C4-2B (cell line): ENCODE results near the gene RAB3IL1.

Experiments
- H3K27ac ChIP-seq: fragments of 450-650 bp; 2 replicates; pipeline ENCODE4 v1.5.1; 2017
- ZFX ChIP-seq: fragments of 450-650 bp; IDR thresholded peaks from 2 replicates; pipeline ENCODE4 v1.6.1; 2017
- TF ChIP-seq, protein P1 (sequence below): fragments of 450-650 bp; conservative IDR thresholded peaks from 2 replicates; pipeline ENCODE4 v1.5.1; 2017; ENCODE audit warnings: mild to moderate bottlenecking

RAB3IL1 gene

DNA sequence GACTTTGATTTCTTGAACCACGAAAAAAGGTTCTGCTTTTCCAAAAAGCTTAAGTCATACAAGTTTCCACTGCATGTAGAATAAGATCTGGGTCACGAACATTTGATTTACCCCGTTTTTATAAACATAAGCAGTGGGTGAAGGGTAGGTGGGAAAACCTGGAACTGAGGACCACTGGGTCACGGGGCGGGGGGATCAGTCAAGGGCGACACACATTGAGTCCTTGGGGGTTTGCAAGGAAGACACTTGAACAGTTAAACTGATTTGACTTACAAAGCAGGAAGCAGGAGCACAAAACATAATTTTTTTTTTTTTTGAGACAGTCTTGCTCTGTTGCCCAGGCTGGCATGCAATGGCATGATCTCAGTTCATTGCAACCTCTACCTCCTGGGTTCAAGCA lies 36.9 kb downstream of the RAB3IL1 start:
- H3K27ac ChIP-seq: no peak overlapping the region
- TF ChIP-seq, protein P1, sequence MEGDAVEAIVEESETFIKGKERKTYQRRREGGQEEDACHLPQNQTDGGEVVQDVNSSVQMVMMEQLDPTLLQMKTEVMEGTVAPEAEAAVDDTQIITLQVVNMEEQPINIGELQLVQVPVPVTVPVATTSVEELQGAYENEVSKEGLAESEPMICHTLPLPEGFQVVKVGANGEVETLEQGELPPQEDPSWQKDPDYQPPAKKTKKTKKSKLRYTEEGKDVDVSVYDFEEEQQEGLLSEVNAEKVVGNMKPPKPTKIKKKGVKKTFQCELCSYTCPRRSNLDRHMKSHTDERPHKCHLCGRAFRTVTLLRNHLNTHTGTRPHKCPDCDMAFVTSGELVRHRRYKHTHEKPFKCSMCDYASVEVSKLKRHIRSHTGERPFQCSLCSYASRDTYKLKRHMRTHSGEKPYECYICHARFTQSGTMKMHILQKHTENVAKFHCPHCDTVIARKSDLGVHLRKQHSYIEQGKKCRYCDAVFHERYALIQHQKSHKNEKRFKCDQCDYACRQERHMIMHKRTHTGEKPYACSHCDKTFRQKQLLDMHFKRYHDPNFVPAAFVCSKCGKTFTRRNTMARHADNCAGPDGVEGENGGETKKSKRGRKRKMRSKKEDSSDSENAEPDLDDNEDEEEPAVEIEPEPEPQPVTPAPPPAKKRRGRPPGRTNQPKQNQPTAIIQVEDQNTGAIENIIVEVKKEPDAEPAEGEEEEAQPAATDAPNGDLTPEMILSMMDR: no peak
- TF ChIP-seq ZFX: no peak

DNA sequence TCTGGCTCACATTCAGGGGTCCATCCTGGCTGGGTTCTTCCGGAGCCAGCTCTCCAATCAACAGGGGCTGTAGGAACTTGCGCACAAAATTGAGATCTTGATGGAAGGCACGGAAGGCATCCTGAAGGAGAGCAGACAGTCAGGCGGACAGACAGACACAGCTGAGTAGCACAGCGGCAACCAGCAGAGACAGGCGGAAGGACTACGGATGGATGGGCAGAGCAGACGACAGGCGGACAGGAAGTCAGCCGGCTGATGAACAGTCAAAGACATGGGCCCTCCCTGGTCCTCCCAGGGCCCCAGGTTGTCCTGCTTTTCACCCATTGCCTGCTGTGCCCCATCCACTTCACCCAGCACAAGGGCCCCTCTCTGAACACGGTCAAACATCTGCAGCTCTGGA lies 37.3 kb downstream of the RAB3IL1 start:
- no peak for TF ChIP-seq ZFX
- TF ChIP-seq, protein P1: no peak
- H3K27ac ChIP-seq: no peak overlapping the region

DNA sequence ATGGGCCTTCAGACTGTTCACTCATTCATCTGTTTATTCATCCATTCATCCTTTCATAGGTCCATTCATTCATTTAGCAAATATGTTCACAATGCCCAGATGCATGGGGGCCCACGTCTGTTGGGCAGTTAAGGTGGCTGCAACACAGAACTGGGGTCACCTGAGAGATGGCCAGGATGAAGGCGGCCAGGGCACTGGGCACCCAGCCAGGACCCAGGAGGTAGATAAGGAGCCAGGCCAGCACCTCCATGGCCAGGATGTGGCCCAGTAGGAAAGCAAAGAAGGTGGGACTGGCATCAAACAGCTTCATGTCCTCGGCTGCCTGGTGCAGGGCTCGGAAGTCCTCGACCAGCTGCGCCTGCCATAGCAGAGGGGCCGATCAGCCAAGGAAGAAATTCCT lies 38.2 kb downstream of the RAB3IL1 start:
- TF ChIP-seq ZFX: no peak
- TF ChIP-seq, protein P1: no peak
- H3K27ac ChIP-seq: no peak overlapping the region

DNA sequence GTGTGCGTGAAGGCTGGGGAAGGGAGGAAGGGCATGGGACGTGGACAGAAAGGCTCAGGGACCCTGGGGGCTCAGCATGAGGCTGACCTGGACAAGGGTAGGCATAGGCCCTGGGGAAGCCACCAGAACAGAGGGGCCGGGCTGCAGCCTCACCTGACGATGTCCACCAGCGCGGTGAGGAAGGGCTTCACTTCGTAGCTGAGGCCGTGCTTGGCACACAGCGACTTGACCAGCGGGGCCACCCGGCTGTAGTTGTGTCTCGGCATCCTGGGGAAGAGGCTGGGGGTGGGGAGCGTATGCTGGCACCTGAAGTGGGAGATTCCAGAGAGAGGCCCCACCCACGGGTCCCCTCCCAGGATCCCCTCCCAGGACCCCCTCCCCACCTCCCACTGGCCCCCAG lies 41.7 kb downstream of the RAB3IL1 start:
- TF ChIP-seq ZFX: no peak
- TF ChIP-seq, protein P1: no peak
- H3K27ac ChIP-seq: no peak overlapping the region

DNA sequence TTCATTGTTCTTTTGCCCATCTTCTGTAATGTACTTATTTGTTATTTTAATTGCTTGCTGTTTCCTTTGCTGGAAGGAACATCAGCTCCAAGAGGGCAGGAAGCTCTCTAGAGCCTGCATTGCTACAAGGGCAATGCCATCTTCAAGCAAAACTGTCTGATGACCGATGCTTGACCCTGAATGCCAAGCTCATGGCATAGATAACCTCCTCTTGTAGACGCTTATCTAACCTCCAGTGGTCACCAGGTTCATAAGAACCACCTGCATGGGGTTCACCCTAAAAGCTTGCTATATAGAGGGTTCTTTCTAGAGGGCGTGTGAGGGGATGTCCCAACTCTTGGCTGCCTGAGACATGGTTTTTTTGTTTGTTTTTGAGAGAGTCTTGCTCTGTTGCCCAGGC lies 42.5 kb downstream of the RAB3IL1 start:
- no peak overlapping the region for H3K27ac ChIP-seq
- TF ChIP-seq, protein P1: no peak
- no peak for TF ChIP-seq ZFX

DNA sequence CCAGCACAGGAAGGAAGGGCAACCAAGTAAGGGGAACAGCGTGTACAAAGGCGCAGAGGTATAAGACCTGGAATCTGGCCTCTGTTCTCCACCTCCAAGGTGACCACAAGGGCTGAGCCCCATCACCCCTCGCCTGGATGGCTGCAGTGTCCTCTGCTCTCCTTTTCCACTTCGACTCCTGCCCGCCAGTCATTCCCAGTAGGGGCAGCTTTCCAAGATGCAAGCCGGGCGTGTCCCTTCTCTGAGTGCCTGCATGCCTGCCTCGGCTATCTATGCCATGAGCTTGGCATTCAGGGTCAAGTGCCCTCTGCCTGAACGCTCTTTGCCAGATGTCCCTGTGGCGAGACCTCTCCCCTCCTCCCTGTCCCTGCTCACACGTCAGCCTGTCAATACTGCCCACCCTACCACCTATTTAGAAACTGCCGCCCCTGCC lies 43.0 kb downstream of the RAB3IL1 start:
- TF ChIP-seq ZFX: no peak
- TF ChIP-seq, protein P1: no peak
- H3K27ac ChIP-seq: no peak overlapping the region

DNA sequence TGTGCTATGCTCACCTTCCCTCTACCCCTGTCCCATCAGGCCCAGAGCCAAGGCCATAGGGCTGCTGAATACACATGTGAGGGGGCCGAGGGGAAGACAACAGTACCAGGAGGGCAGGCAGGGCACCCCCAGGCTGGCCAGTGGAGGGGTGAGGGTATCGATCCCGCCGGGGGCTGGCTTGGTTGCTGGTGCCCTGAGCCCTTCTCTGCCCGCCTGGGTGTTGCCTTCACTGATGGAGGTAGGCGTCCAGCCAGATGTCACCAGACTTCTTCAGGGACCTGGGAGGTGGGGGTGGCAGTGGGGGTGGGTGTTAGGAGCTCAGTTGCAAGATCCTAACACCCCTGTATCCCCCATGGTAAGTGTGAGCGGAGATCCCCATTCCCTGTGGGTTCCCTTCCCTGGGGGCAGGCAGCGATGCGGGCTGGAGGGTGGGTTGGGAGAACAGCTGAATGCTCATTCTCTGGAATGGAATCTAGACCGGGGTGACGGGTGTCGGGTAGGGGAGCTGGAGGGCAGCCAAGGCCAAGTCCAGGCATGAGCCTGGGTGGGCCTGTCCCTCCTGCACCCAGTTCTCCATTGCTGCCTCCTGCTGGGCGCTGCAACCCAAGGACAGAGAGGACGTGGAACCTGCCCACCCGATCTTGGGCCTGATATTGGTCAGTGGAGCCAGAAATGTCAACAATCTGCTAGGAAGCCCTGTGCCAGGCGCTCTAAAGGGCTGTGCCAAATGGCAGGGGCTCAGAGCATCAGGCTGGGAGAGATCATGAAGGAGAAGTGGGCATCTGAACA lies 43.6 kb downstream of the RAB3IL1 start:
- TF ChIP-seq, protein P1: no peak
- no peak for TF ChIP-seq ZFX
- no peak overlapping the region for H3K27ac ChIP-seq
